GM19351 (cell line): ENCODE data around the gene SLC10A1.
"Not testable (repeated sequence)": the region's sequence is repeated elsewhere in the genome, so short reads cannot be mapped to it uniquely, and the experiment has no call there.

Source experiments
- ATAC-seq: cut with Tn5 transposase; IDR thresholded peaks from one replicate; pipeline ENCODE4 v1.9.1; 2021; ENCODE audit warnings: mild to moderate bottlenecking, moderate library complexity; ENCODE audit not compliant: unreplicated experiment

SLC10A1 gene

GRCh38 chr14:69772082-69773017 is 24.7 kb downstream of the SLC10A1 start:
- ATAC-seq, result no peak

GRCh38 chr14:69771136-69771535 is 25.9 kb downstream of the SLC10A1 start:
- no peak for ATAC-seq

GRCh38 chr14:69770559-69770958 is 26.5 kb downstream of the SLC10A1 start:
- ATAC-seq, result no peak

- no peak for ATAC-seq
Observed at GRCh38 chr14:69769623-69770022, 27.4 kb downstream of the SLC10A1 start.

- ATAC-seq, result no peak
Observed at GRCh38 chr14:69768873-69769272, 28.2 kb downstream of the SLC10A1 start.

- peak; percentile 70 for ATAC-seq
Observed at GRCh38 chr14:69767369-69767999, 29.6 kb downstream of the SLC10A1 start.

GRCh38 chr14:69766984-69767368 is 30.1 kb downstream of the SLC10A1 start, which contains the start of gene SRSF5:
SRSF5 (plus strand) TSS chr14:69767142; CDS start chr14:69768157, 1,015 bp downstream.
- ATAC-seq, result peak; percentile 80

- no peak for ATAC-seq
Observed at GRCh38 chr14:69763761-69764510, 33.1 kb downstream of the SLC10A1 start.

GRCh38 chr14:69760810-69761209 is 36.2 kb downstream of the SLC10A1 start:
- ATAC-seq, result no peak

GRCh38 chr14:69756298-69756697 is 40.7 kb downstream of the SLC10A1 start:
- ATAC-seq, result no peak

GRCh38 chr14:69755784-69756183 is 41.3 kb downstream of the SLC10A1 start:
- ATAC-seq, result no peak

- ATAC-seq, result no peak
Observed at GRCh38 chr14:69755296-69755695, 41.7 kb downstream of the SLC10A1 start.

GRCh38 chr14:69754487-69754886 is 42.6 kb downstream of the SLC10A1 start:
- no peak for ATAC-seq

GRCh38 chr14:69753860-69754259 is 43.2 kb downstream of the SLC10A1 start:
- ATAC-seq, result no peak

- ATAC-seq, result no peak
Observed at GRCh38 chr14:69752773-69753172, 44.3 kb downstream of the SLC10A1 start.

GRCh38 chr14:69750495-69750894 is 46.5 kb downstream of the SLC10A1 start:
- no peak for ATAC-seq

GRCh38 chr14:69749956-69750355 is 47.1 kb downstream of the SLC10A1 start:
- no peak for ATAC-seq

- no peak for ATAC-seq
Observed at GRCh38 chr14:69741055-69741454, 56.0 kb downstream of the SLC10A1 start.

- ATAC-seq, result not testable (repeated sequence)
Observed at GRCh38 chr14:69736405-69736804, 60.6 kb downstream of the SLC10A1 start.

- not testable (repeated sequence) for ATAC-seq
Observed at GRCh38 chr14:69731919-69732598, 65.0 kb downstream of the SLC10A1 start.

- ATAC-seq, result no peak
Observed at GRCh38 chr14:69727860-69728259, 69.2 kb downstream of the SLC10A1 start.
